ENCODE data around the gene JAML. TPM values are rescaled to one million over a fixed set of nuclear protein-coding genes. Genes with fewer than 3 reads are reported as not detected.

Gene JAML
- total RNA-seq, 1 donor from 2014 or later: 1.5 TPM

DNA sequence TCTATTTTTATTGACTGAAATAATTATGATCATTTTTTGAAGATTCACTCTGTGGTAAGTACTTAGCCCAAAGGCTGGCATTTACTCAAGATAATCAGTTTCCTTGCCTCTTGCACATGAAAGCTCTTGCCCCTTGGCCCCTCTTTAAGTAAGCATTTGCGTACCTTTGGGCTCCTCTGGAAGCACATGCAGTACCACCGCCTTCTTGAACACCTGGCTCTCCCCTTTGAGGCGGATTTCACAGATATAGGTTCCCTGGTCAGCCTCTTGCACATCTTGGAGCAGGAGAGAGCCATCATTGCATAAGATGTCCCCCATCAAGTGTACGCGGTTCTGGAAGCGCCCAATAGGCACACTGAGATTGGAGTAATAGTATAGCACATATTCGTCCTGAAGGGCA, 14.5 kb downstream of the JAML start:
- H3K27ac Mint-ChIP-seq: no peak overlapping the region
- TF ChIP-seq, protein P1, sequence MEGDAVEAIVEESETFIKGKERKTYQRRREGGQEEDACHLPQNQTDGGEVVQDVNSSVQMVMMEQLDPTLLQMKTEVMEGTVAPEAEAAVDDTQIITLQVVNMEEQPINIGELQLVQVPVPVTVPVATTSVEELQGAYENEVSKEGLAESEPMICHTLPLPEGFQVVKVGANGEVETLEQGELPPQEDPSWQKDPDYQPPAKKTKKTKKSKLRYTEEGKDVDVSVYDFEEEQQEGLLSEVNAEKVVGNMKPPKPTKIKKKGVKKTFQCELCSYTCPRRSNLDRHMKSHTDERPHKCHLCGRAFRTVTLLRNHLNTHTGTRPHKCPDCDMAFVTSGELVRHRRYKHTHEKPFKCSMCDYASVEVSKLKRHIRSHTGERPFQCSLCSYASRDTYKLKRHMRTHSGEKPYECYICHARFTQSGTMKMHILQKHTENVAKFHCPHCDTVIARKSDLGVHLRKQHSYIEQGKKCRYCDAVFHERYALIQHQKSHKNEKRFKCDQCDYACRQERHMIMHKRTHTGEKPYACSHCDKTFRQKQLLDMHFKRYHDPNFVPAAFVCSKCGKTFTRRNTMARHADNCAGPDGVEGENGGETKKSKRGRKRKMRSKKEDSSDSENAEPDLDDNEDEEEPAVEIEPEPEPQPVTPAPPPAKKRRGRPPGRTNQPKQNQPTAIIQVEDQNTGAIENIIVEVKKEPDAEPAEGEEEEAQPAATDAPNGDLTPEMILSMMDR (IDR thresholded peaks at IDR 0.05): no peak
- ChIA-PET CTCF (interaction anchor here (0.6 to 5.4 kb wide), 2 partner anchors 12 to 17 kb away, joined by 3 to 38 read pairs; no protein-coding TSS in a partner anchor), POLR2A (no interaction called here)
- DNase-seq: no peak
- H3K4me1 Mint-ChIP-seq: peaks cover 48% of the 10 kb centered on the region
- H3K27me3 Mint-ChIP-seq: peaks cover 15% of the 10 kb centered on the region
- no peaks in the 10 kb centered on the region for H3K9me3 Mint-ChIP-seq
- intact Hi-C loops (cut with micrococcal nuclease): no loop called here
- H3K36me3 Mint-ChIP-seq (ENCODE audit: low read depth): no peaks in the 10 kb centered on the region
- no peak overlapping the region for H3K4me3 Mint-ChIP-seq
- no peak for ATAC-seq (ENCODE audit: low read depth)

DNA sequence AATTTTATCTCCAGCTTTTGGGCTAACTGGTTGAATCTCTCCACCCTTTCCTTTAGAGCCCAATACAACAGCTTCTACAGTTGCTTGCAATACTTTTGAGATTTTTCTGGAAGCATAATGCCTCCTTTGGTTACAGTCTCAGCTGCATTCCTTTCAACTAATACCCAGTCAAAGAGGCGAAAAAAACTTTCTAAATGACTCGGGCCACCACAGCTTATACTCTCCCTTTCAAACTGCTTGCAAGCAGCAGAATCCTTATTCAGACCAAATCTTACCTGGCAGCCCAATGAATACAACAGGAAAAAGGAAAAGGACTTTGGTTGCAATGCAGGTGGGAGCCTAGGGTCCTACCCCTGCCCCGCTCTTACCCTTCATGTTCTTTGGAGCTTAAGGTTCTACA, 15.8 kb downstream of the JAML start:
- peaks cover 35% of the 10 kb centered on the region for H3K4me1 Mint-ChIP-seq
- no peaks in the 10 kb centered on the region for H3K9me3 Mint-ChIP-seq
- no peak for DNase-seq
- no peak overlapping the region for H3K4me3 Mint-ChIP-seq
- CTCF ChIA-PET: interaction anchor here (0.8 kb wide), 1 partner anchor 11 kb away, joined by 3 read pairs; no protein-coding TSS in a partner anchor
- H3K36me3 Mint-ChIP-seq (ENCODE audit: low read depth): no peaks in the 10 kb centered on the region
- TF ChIP-seq, protein P1 (IDR thresholded peaks at IDR 0.05): no peak
- intact Hi-C loops (cut with micrococcal nuclease): no loop called here
- POLR2A ChIA-PET: no interaction called here
- H3K27ac Mint-ChIP-seq: no peak overlapping the region
- no peak for ATAC-seq (ENCODE audit: low read depth)
- H3K27me3 Mint-ChIP-seq: peaks cover 15% of the 10 kb centered on the region

DNA sequence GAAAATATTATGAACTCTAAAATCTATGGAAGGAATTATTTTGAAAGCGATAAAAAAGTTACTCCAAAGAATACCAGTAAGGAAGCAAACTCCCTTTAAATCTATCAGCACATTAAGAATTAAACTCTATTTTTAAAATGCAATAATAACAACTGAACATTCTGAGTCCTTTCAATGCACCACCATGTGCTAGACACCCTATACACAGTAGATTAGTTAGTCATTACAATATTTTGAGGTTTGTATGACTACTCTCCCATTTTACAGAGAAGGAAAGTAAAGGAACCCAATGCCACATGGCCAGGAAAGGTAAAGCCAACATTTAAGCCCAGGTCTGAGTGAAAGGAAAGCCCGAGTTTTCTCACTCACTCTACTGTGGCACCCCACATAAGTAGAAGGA, 17.7 kb downstream of the JAML start:
- Mint-ChIP-seq H3K36me3 (ENCODE audit: low read depth) (no peaks in the 10 kb centered on the region), H3K27ac (no peak overlapping the region), H3K27me3 (peaks cover 13% of the 10 kb centered on the region), H3K4me3 (no peak overlapping the region), H3K4me1 (peaks cover 16% of the 10 kb centered on the region), H3K9me3 (no peaks in the 10 kb centered on the region)
- no peak for DNase-seq
- TF ChIP-seq, protein P1 (IDR thresholded peaks at IDR 0.05): no peak
- CTCF ChIA-PET: interaction anchor here (1.5 kb wide), 1 partner anchor 36 kb away, joined by 3 read pairs; no protein-coding TSS in a partner anchor
- intact Hi-C loops (cut with micrococcal nuclease): no loop called here
- POLR2A ChIA-PET: no interaction called here
- no peak for ATAC-seq (ENCODE audit: low read depth)

DNA sequence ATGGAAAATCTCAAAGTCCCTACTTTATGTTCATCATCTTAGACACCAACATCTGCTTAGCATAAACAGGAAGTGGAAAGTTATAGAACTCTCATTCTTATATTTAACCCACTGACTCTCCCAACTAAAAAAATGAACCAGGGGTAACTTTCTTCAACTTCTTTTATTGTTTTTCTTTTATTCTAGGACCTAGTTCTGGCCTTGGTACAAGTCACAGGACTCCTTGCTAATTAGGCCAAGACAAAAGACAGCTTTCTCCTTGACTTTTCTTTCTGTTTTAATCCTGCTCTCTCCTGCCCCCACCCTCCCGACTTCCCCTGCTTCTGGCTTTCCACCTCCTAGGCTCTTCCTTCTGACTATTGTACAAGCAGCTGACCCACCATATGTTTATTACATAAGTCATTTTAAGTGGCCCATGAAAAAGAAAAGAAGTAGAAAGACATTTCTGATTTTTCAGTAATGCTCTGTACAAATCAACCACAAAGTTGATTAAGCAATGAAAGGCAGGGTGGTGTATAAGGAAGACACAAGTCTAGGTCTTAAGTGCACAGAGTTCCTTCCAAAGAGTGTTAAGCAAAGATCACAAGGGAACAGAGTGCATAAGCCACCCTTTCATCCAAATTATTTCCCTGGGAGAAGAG, 18.3 kb downstream of the JAML start:
- Mint-ChIP-seq H3K4me3 (no peak overlapping the region), H3K9me3 (no peaks in the 10 kb centered on the region), H3K27me3 (peaks cover 13% of the 10 kb centered on the region), H3K27ac (no peak overlapping the region), H3K4me1 (peaks cover 10% of the 10 kb centered on the region), H3K36me3 (ENCODE audit: low read depth) (no peaks in the 10 kb centered on the region)
- TF ChIP-seq, protein P1 (IDR thresholded peaks at IDR 0.05): no peak
- CTCF ChIA-PET: no interaction called here
- DNase-seq (no peak), ATAC-seq (ENCODE audit: low read depth) (no peak)
- POLR2A ChIA-PET: no interaction called here
- intact Hi-C loops (cut with micrococcal nuclease): no loop called here

DNA sequence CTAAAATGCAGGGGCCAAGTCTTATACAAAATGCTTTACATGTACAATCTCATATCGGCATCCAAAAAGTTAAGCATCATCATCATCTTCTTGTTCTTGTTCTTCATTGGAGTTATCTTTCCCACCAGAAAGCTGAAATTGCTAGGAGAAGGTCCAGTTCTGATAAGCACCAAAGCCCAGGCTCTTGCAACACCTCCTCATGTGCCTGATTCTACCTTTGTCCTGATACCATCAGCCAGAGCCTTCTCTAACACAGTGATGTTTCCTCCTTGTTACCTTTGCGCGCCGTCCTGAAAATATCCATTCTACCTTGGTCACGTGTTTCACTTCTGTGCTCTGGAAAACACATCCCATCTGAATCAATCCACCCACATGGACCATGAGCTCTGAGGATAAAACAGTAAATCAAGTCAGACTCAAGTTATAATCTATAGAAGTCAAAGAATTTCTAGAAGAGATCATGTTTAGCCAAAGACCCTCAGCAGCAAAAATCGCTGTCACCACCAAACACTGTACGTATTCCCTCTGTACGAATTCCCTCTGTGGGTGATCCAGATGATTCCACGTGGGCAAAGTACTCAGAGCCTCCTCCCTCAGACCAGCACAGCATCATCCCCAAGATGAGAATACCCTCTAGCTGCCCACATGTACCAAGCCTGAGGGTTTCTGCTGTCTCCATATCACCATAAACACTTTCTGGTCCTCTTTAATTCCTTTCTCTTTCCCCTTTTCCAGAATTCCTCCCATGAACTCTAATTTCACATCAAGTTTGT, 19.0 kb downstream of the JAML start:
- Mint-ChIP-seq H3K4me1 (peaks cover 10% of the 10 kb centered on the region), H3K27me3 (peaks cover 13% of the 10 kb centered on the region), H3K27ac (no peak overlapping the region), H3K9me3 (no peaks in the 10 kb centered on the region), H3K36me3 (ENCODE audit: low read depth) (no peaks in the 10 kb centered on the region), H3K4me3 (no peak overlapping the region)
- POLR2A ChIA-PET: no interaction called here
- no peak for ATAC-seq (ENCODE audit: low read depth)
- CTCF ChIA-PET: no interaction called here
- no peak for DNase-seq
- TF ChIP-seq, protein P1 (IDR thresholded peaks at IDR 0.05): no peak
- intact Hi-C loops (cut with micrococcal nuclease): no loop called here
